Natural killer cell (primary cell): ENCODE measurements around the gene EYS. TPM values are rescaled to one million over a fixed set of nuclear protein-coding genes. Genes with fewer than 3 reads are reported as not detected.

Source experiments
- ATAC-seq, 3 donors: fragments of 150-1000 bp in 2 of 3; fragments of 200-7000 bp in 1 of 3; cut with Tn5 transposase; 1 replicate in 1 of 3; 2 replicates in 2 of 3; pipeline ENCODE4 v1.10.0; 2021; ENCODE audit warnings: mild to moderate bottlenecking in 2 of 3, moderate library complexity in 2 of 3
- DNase-seq, 2 donors: peaks; one replicate each; pipeline versions ENCODE4 v3.0.0 to v3.0.0-alpha.2; 2013 to 2021; ENCODE audit warnings: mixed read lengths in 1 of 2
- H3K27ac ChIP-seq: one replicate; pipeline ENCODE4 v1.5.1; 2013; ENCODE audit warnings: mild to moderate bottlenecking, low read length
- H3K27me3 ChIP-seq: one replicate; pipeline ENCODE4 v1.6.1; 2013; ENCODE audit warnings: low read length; ENCODE audit not compliant: control insufficient read depth, insufficient read depth
- H3K36me3 ChIP-seq: one replicate; pipeline ENCODE4 v1.6.1; 2013; ENCODE audit warnings: low read length; ENCODE audit not compliant: control insufficient read depth, insufficient read depth
- H3K4me1 ChIP-seq: one replicate; pipeline ENCODE4 v1.6.1; 2013; ENCODE audit warnings: low read length; ENCODE audit not compliant: control insufficient read depth, insufficient read depth
- H3K4me3 ChIP-seq: one replicate; pipeline ENCODE4 v1.5.1; 2013; ENCODE audit warnings: low read length
- H3K9me3 ChIP-seq: one replicate; pipeline ENCODE4 v1.6.1; 2013; ENCODE audit warnings: low read length; ENCODE audit not compliant: control insufficient read depth, insufficient read depth
- H3K27ac Mint-ChIP-seq, 2 donors: one replicate each; pipeline ENCODE4 v1.8.0; 2022; ENCODE audit warnings: mild to moderate bottlenecking in 2 of 2, mixed read lengths in 2 of 2, moderate library complexity in 1 of 2
- H3K27me3 Mint-ChIP-seq, 2 donors: one replicate each; pipeline ENCODE4 v1.8.0; 2022; ENCODE audit warnings: low read depth in 2 of 2, mixed read lengths in 2 of 2
- H3K36me3 Mint-ChIP-seq: one replicate; pipeline ENCODE4 v1.8.0; 2022; ENCODE audit warnings: mixed read lengths
- H3K4me1 Mint-ChIP-seq, 2 donors: one replicate each; pipeline ENCODE4 v1.8.0; 2022; ENCODE audit warnings: mixed read lengths in 2 of 2
- H3K4me3 Mint-ChIP-seq: one replicate; pipeline ENCODE4 v1.8.0; 2022; ENCODE audit warnings: mild to moderate bottlenecking, moderate library complexity, mixed read lengths
- H3K9me3 Mint-ChIP-seq, 2 donors: one replicate each; pipeline ENCODE4 v1.8.0; 2022; ENCODE audit warnings: mixed read lengths in 2 of 2
- CTCF ChIP-seq: fragments of 200-600 bp; IDR thresholded peaks from one replicate; pipeline ENCODE4 v1.8.0; 2022; ENCODE audit warnings: antibody characterized with exemption
- WGBS: methylation state at CpG from one replicate; pipeline ENCODE4 v1.1.7; 2013; ENCODE audit warnings: missing lambda C conversion rate; ENCODE audit not compliant: insufficient coverage; 5-methylcytosine and 5-hydroxymethylcytosine counted together
- intact Hi-C: fragments of 100-400 bp; cut with micrococcal nuclease; formaldehyde crosslinking; loops from one replicate; pipeline ENCODE4 v1.14.2; 2022
- total RNA-seq, 4 donors: library from RNA; stranded (reverse); fragments of 120-200 nt in 1 of 4; gene quantifications; one replicate each; pipeline versions ENCODE4 v1.2.3 to v1.2.4, GENCODE V29; 2013 to 2022

The EYS gene
- total RNA-seq, 3 donors from 2014 or later (not counting 1 experiment from before 2014, with no cell fraction given): 0.55 TPM; not detected in 2

GRCh38 chr6:63744810-63745209 lies 1962.2 kb downstream of the EYS start:
- no peaks in the 10 kb centered on the region for H3K36me3 ChIP-seq
- no peak for ATAC-seq
- no peak overlapping the region for H3K27ac Mint-ChIP-seq
- no peaks in the 10 kb centered on the region for H3K4me1 ChIP-seq
- H3K4me3 ChIP-seq: no peak overlapping the region
- no peak overlapping the region for H3K27ac ChIP-seq
- H3K4me3 Mint-ChIP-seq: no peak overlapping the region
- DNase-seq: no peak
- peaks cover 4 to 5% of the 10 kb centered on the region in 2 donors for H3K9me3 Mint-ChIP-seq
- intact Hi-C loops: no loop called here
- H3K9me3 ChIP-seq: no peaks in the 10 kb centered on the region
- no peaks in the 10 kb centered on the region for H3K27me3 Mint-ChIP-seq
- peaks cover 9% of the 10 kb centered on the region for H3K36me3 Mint-ChIP-seq
- TF ChIP-seq CTCF: no peak
- WGBS: 100% methylated on average over 1 of the region's 4 CpGs
- no peaks in the 10 kb centered on the region for H3K27me3 ChIP-seq
- peaks cover 0 to 6% of the 10 kb centered on the region in 2 donors for H3K4me1 Mint-ChIP-seq

GRCh38 chr6:63743691-63744090 lies 1963.3 kb downstream of the EYS start:
- H3K36me3 Mint-ChIP-seq: peaks cover 9% of the 10 kb centered on the region
- no peaks in the 10 kb centered on the region for H3K27me3 Mint-ChIP-seq
- Histone ChIP-seq H3K36me3 (no peaks in the 10 kb centered on the region), H3K27me3 (no peaks in the 10 kb centered on the region), H3K9me3 (no peaks in the 10 kb centered on the region), H3K4me3 (no peak overlapping the region), H3K27ac (no peak overlapping the region), H3K4me1 (no peaks in the 10 kb centered on the region)
- ATAC-seq: no peak
- no peak overlapping the region for H3K27ac Mint-ChIP-seq
- peaks cover 4 to 5% of the 10 kb centered on the region in 2 donors for H3K9me3 Mint-ChIP-seq
- H3K4me3 Mint-ChIP-seq: no peak overlapping the region
- intact Hi-C loops: no loop called here
- TF ChIP-seq CTCF: no peak
- DNase-seq: no peak
- peaks cover 0 to 6% of the 10 kb centered on the region in 2 donors for H3K4me1 Mint-ChIP-seq

GRCh38 chr6:63742060-63742459 lies 1965.0 kb downstream of the EYS start:
- no peak for TF ChIP-seq CTCF
- DNase-seq (no peak), ATAC-seq (no peak)
- no peak overlapping the region for H3K27ac Mint-ChIP-seq
- Histone ChIP-seq H3K27me3 (no peaks in the 10 kb centered on the region), H3K4me1 (no peaks in the 10 kb centered on the region), H3K9me3 (no peaks in the 10 kb centered on the region), H3K4me3 (no peak overlapping the region), H3K27ac (no peak overlapping the region), H3K36me3 (no peaks in the 10 kb centered on the region)
- peaks cover 3% of the 10 kb centered on the region for H3K36me3 Mint-ChIP-seq
- no peaks in the 10 kb centered on the region for H3K27me3 Mint-ChIP-seq
- peaks cover 2 to 4% of the 10 kb centered on the region in 2 donors for H3K9me3 Mint-ChIP-seq
- no peak overlapping the region for H3K4me3 Mint-ChIP-seq
- intact Hi-C loops: no loop called here
- peaks cover 0 to 6% of the 10 kb centered on the region in 2 donors for H3K4me1 Mint-ChIP-seq

GRCh38 chr6:63740709-63741108 lies 1966.3 kb downstream of the EYS start:
- H3K4me1 ChIP-seq: no peaks in the 10 kb centered on the region
- no peak overlapping the region for H3K4me3 Mint-ChIP-seq
- TF ChIP-seq CTCF: no peak
- no peaks in the 10 kb centered on the region for H3K27me3 ChIP-seq
- H3K9me3 ChIP-seq: no peaks in the 10 kb centered on the region
- no peaks in the 10 kb centered on the region for H3K36me3 Mint-ChIP-seq
- intact Hi-C loops: no loop called here
- no peaks in the 10 kb centered on the region for H3K9me3 Mint-ChIP-seq
- H3K36me3 ChIP-seq: no peaks in the 10 kb centered on the region
- H3K27ac ChIP-seq: no peak overlapping the region
- H3K27ac Mint-ChIP-seq: no peak overlapping the region
- H3K4me3 ChIP-seq: no peak overlapping the region
- DNase-seq (no peak), ATAC-seq (no peak)
- 100% methylated on average over 1 of the region's 2 CpGs for WGBS
- H3K4me1 Mint-ChIP-seq: peaks cover under 1 to 6% of the 10 kb centered on the region in 2 donors
- no peaks in the 10 kb centered on the region for H3K27me3 Mint-ChIP-seq
